ENCODE data around the gene SPACA7.

Gene SPACA7

DNA sequence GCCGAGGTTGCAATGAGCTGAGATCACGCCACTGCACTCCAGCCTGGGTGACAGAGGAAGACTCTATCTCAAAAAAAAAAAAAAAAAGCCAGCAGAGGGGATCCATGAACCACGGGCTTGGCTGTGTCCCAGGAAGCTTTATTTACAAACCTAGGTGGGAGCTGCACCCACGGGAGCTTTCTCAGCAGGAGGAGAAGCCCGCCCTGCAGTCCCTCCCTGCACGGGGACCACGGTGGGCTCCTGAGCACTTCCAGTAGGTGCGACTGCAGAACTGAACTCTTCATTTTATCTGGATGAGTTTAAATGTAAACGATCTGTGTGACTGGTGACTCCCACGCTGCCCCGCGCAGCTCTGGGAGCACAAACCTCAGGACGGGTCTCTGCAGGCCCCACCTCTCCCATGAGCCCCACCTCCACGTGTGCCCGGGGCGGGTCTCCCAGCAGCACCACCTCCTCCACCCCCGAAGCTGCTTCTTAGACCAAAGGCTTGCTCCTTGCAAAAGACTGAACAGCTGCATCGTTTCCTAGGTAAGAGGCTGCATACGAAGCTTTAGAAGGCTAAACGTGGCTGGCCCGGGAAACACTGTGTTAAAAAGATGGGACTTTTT, 66.4 kb downstream of the SPACA7 start:
- no peak overlapping the region for H3K4me3 ChIP-seq (ENCODE audit: low read depth, low read length)
- TF ChIP-seq, protein P1, sequence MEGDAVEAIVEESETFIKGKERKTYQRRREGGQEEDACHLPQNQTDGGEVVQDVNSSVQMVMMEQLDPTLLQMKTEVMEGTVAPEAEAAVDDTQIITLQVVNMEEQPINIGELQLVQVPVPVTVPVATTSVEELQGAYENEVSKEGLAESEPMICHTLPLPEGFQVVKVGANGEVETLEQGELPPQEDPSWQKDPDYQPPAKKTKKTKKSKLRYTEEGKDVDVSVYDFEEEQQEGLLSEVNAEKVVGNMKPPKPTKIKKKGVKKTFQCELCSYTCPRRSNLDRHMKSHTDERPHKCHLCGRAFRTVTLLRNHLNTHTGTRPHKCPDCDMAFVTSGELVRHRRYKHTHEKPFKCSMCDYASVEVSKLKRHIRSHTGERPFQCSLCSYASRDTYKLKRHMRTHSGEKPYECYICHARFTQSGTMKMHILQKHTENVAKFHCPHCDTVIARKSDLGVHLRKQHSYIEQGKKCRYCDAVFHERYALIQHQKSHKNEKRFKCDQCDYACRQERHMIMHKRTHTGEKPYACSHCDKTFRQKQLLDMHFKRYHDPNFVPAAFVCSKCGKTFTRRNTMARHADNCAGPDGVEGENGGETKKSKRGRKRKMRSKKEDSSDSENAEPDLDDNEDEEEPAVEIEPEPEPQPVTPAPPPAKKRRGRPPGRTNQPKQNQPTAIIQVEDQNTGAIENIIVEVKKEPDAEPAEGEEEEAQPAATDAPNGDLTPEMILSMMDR (IDR thresholded peaks at IDR 0.05; ENCODE audit: control insufficient read depth, extremely low read depth, insufficient read depth) = no peak
- DNase-seq (ENCODE audit: low read depth) = no peak

DNA sequence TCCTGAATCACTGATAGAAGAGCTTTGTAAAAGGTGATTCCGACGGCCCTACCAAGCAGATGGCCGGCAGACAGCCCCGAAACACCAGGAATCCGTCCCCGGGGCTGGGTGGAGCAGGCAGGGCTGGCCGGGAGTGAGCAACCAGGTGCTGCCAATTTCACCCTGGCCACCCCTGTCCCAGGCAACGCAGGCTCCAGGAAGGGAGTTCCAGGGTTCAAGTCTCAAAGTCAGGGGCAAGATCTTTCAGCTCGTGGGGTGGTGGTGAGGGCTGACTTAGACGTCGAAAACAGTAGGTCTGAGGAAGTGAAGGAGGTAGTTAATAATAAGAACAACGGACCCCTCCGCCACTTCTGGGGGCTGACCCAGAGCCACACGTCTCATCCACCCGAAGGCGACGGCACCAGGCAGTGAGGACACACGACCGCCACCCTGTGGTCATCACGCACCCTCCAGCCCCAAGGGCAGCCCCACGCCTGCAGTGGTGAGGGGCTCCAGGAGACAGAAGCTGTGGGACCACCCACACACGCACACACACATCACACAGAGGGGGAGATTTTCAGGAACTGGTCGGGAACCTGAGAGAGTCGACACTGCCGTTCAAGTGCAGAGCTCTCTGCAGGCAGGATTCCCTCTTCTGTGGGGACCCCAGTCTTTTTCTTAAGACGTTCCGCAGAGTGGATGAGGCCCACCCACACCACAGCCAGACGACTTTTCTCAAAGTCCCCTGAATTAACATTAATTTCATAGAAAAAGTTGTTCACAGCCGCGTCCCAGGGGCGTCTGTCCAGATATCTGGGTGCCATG, 67.2 kb downstream of the SPACA7 start:
- no peak overlapping the region for H3K4me3 ChIP-seq (ENCODE audit: low read depth, low read length)
- no peak for DNase-seq (ENCODE audit: low read depth)
- TF ChIP-seq, protein P1 (IDR thresholded peaks at IDR 0.05; ENCODE audit: control insufficient read depth, extremely low read depth, insufficient read depth) = peak; percentile 66

DNA sequence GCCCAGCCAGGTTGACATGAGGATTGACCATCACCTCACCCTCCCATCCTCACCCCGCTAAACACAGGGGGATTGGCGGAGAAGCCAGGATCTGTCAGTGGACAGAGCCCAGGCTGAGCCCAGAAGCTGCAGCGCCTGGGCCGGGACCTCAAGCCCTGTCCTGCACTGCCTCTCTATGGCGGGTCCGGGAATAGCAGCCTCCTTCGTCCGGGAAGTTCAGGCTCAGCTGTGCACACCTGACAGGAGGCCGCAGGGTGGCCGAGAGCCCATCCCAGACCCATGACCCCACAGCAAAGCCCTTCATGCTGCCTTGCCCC, 67.8 kb downstream of the SPACA7 start:
- DNase-seq (ENCODE audit: low read depth) = peak; percentile 13
- TF ChIP-seq, protein P1 (IDR thresholded peaks at IDR 0.05; ENCODE audit: control insufficient read depth, extremely low read depth, insufficient read depth) = peak; percentile 91
- H3K4me3 ChIP-seq (ENCODE audit: low read depth, low read length) = no peak overlapping the region

DNA sequence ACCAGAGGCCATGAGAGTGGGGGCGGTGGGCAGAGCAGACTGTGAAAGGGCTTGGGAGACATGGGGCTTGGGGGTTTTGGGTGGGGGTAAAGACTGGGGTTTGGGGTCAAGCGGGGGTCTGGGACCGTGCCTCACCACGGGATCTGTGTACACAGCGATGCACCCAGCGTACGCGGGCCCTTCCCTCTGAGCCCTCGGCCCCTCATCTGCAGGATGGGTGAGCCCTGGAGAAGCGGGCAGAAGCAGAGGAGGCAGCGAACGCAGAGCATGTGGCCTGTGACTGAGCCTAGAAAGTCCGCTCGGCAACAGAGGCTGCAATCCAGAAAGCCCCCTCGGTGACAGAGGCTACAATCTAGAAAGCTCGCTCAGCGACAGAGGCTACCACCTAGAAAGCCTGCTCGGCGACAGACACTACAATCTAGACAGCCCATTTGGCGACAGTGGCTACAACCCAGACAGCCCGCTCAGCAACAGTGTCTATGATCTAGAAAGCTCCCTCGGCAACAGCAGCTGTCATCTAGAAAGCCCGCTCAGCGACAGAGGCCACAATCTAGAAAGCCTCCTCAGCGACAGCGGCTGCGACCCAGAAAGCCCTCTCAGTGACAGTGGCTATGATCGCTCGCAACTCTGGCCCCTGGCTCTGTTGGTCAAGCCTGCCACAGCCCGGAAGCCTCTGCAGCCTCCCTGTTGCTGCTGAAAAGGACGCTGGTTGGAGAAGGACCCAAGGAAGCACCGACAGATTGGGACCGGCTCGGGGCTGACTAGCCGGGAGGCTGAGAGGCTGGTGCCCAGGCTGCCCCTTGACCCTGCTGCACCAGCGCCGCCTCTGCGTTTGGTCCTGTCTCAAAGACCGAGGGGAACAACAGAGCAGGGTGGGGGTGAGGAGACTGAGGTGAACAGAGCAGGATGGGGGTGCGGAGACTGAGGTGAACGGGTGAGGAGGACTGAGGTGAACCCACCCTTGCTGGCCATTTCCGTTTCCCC, 68.6 kb downstream of the SPACA7 start:
- TF ChIP-seq, protein P1 (IDR thresholded peaks at IDR 0.05; ENCODE audit: control insufficient read depth, extremely low read depth, insufficient read depth) = no peak
- no peak overlapping the region for H3K4me3 ChIP-seq (ENCODE audit: low read depth, low read length)
- DNase-seq (ENCODE audit: low read depth) = no peak

DNA sequence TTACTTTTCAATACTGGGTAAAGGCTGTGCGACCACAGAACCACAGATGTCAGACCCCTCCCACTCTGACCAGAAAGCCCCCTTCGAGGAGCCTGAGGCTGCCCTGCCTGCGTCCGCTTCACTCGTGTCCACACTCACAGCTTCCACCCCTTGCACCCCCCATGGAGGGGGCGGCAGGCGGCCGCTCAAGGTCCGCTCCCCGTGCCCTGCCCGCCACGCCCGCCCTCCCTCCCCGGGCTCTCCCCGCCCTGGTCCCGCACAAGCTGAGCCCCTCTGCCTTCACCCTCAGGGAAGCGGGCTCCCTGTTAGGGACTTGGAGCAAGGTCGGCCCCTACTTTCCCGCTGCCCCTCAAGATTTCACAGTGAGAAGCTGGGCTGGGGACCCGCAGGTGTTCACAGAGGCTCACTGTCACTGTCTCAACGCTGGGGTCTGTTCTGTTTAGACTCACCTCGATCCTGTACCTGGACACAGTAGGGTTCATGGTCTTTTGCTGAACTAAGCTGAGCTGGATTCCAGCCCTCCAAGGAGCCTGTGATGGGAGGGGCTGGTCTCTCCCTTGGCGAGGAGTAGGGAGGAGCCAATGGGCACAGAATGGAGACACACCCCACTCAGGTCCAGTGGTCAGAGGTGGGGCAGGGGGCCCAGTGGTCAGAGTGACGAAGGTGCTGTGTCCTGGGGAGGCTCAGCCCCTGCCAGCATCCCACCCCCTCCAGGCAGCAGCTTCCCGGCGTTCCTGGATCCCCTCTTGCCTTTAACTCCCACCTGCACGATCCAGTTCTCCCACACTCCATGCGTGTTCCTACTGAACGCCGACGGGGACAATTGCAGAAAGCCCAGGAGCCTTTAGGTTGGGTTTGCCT, 69.5 kb downstream of the SPACA7 start:
- H3K4me3 ChIP-seq (ENCODE audit: low read depth, low read length) = no peak overlapping the region
- no peak for DNase-seq (ENCODE audit: low read depth)
- TF ChIP-seq, protein P1 (IDR thresholded peaks at IDR 0.05; ENCODE audit: control insufficient read depth, extremely low read depth, insufficient read depth) = no peak

DNA sequence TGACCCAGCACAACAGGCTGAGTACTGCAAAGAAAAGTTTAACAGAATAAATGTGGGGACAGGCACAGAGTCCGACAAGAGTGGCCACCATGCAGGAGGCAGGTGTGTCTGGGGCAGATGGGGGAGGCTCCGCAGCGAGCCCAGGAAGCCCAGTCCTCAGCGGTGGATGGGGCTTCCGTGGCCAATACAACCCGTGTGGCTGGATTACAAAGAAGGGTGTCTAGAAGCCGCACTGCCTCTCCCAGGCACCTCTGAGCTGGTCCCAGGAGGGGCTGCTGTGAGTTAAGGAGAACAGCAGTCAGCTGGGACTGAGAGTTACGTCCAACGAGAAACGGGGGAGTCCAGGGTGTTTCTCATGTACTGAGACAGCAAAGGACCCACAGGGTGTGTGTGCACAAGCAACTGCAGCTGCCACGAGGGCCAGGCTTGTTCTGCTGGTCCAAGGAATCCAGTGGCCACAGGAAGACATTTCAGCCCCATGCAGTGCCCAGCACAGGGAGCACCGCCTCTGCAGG, 70.2 kb downstream of the SPACA7 start:
- H3K4me3 ChIP-seq (ENCODE audit: low read depth, low read length) = no peak overlapping the region
- DNase-seq (ENCODE audit: low read depth) = no peak
- TF ChIP-seq, protein P1 (IDR thresholded peaks at IDR 0.05; ENCODE audit: control insufficient read depth, extremely low read depth, insufficient read depth) = no peak

Data from LNCaP clone FGC (cell line).